Astrocyte (in vitro differentiated cells and primary cell): ENCODE results near the gene PRRT2.

Source experiments
- EZH2 ChIP-seq: IDR thresholded peaks from 2 replicates; pipeline ENCODE4 v1.6.1; 2012; ENCODE audit warnings: mild to moderate bottlenecking, low read length, inconsistent platforms; ENCODE audit not compliant: insufficient read depth
- TF ChIP-seq, protein P1 (sequence below): IDR thresholded peaks from 2 replicates; pipeline ENCODE4 v1.5.1; 2011; ENCODE audit warnings: low read depth, mild to moderate bottlenecking, inconsistent platforms, low read length, moderate library complexity; ENCODE audit not compliant: insufficient read depth

DNA sequence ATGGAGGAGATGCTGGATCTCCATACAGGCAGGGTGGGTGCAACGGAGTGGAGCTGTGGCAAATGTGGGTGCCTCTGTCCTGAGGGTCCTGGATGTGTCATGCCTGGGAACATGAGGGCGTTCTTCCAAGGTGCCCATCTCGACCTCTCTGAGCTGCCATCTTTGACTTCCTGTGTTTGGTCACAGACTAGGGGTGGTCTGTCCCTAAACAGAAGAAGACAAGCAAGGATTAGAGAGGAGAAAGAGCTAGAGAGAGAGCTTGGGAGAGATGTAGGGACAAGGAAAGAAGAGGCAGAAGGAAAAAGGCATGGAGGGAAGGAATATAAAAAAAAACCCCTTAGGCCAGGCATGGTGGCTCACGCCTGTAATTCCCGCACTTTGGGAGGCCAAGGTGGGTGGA is 37.3 kb upstream of the PRRT2 start:
- TF ChIP-seq, protein P1, sequence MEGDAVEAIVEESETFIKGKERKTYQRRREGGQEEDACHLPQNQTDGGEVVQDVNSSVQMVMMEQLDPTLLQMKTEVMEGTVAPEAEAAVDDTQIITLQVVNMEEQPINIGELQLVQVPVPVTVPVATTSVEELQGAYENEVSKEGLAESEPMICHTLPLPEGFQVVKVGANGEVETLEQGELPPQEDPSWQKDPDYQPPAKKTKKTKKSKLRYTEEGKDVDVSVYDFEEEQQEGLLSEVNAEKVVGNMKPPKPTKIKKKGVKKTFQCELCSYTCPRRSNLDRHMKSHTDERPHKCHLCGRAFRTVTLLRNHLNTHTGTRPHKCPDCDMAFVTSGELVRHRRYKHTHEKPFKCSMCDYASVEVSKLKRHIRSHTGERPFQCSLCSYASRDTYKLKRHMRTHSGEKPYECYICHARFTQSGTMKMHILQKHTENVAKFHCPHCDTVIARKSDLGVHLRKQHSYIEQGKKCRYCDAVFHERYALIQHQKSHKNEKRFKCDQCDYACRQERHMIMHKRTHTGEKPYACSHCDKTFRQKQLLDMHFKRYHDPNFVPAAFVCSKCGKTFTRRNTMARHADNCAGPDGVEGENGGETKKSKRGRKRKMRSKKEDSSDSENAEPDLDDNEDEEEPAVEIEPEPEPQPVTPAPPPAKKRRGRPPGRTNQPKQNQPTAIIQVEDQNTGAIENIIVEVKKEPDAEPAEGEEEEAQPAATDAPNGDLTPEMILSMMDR: no peak
- no peak for TF ChIP-seq EZH2
